GOT3 (cell line): ENCODE results near the gene PSD4.

Source experiments
- DNase-seq: peaks from one replicate; lab custom pipeline; 2025; ENCODE audit warnings: mixed read lengths; lab: John Stamatoyannopoulos, UW

PSD4 gene

DNA sequence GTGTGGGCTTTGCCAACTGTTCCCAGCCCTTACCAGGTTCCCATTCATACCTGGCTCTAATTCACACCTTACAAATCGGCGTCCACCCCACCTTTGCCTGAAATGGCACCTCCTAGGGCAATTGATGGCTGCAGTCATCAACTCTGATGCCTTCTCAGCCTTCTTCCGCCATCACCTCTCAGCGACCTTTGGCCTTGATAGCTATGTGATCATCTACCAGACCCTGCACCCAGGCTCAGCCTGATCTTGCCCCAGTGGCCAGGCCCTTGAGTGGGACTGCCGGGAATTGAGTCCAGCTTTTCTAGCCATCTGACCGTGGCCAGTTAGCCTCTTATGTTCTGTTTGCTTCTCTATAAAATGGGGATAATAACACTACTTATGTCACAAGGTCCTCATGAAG lies 32.5 kb downstream of the PSD4 start:
- DNase-seq = no peak

DNA sequence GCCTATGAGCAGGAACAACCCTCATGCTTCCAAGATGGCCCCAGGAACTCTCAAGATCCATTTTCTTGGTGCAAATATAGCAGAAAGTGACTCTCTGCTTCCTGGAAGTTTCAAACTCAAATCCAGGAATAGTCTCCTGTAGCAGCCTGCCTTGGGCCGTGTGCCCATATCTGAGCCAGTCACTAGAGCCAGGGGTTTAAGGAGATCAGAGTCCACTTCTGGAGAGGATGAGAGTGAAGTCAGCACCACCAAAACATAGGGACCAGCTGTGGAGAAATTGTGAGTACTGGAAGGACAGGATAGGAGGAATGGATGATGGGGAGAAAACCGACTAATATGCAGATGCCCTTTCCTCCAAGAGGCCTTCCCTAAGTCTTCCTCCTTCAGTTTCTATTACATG lies 33.2 kb downstream of the PSD4 start:
- no peak for DNase-seq

- no peak for DNase-seq
Measured at GRCh38 chr2:113208396-113208795, 34.6 kb downstream of the PSD4 start.

GRCh38 chr2:113209011-113209645 lies 35.4 kb downstream of the PSD4 start:
- DNase-seq = no peak

DNA sequence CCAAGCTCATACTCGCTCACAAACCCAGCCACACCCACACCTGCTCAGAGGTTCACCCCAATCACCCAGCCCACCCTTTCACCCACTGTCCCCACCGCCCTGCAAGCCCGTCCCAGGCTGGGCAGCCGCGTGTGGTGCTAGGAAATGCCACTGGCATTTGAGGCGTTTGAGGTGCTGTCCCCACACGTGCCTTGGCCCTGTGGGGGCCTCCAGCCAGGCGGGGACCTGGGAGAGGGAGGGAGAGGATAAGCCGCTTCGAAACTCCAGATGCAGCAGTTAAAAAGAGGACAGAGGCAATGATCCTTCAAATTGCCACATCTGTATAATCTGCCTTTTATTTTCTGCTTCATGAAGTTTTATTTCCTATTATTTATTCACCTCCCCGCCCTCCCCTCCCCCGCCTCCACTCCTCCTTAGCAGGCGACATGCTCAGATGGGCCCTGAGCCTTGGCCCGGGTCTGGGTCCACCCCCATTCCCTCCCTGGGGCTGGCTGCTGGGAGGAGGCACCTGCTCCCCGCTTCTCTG lies 35.9 kb downstream of the PSD4 start:
- no peak for DNase-seq

DNA sequence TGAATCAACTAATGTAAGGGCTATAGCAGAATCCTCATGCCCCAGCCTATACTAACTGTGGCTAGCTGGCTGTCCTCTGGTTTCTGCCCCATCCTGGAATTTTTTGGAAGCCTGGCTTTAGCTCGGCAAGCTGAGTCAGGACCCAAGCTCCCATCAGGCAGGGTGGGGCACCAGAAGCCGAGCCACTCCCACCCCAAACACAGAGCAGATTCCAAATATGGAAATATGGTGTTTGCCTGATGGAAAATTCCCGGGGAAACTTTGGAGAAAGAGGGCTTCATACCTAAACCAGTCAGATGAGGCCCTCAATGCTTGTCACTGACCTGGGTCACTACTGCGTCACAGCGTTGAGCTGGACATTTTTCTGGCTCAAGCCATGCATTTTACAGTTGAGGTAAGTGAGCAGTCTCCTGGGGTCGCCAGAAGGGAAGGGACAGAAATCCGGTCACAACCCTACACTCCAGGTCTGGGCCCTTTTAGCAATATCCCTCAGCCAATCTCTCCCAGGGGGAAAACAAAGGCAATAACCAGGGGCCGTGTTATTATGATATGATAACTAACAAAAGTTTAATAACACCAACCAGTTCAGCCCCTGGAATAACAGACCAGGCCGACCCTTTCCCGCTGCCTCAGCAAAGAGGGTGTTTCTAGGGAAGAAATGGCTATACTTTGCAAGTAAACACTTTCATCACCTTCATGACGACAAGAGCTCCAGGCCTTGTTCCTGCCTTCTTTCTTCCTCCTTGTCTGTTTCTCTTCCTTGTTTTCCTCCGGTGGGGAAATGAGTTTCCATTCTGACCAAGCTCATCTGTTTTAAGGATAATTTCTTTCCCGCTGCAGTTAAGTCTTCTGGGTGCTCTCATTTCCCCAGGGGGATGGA lies 37.7 kb downstream of the PSD4 start:
- DNase-seq = no peak

GRCh38 chr2:113212245-113213060 lies 38.7 kb downstream of the PSD4 start:
- no peak for DNase-seq

DNA sequence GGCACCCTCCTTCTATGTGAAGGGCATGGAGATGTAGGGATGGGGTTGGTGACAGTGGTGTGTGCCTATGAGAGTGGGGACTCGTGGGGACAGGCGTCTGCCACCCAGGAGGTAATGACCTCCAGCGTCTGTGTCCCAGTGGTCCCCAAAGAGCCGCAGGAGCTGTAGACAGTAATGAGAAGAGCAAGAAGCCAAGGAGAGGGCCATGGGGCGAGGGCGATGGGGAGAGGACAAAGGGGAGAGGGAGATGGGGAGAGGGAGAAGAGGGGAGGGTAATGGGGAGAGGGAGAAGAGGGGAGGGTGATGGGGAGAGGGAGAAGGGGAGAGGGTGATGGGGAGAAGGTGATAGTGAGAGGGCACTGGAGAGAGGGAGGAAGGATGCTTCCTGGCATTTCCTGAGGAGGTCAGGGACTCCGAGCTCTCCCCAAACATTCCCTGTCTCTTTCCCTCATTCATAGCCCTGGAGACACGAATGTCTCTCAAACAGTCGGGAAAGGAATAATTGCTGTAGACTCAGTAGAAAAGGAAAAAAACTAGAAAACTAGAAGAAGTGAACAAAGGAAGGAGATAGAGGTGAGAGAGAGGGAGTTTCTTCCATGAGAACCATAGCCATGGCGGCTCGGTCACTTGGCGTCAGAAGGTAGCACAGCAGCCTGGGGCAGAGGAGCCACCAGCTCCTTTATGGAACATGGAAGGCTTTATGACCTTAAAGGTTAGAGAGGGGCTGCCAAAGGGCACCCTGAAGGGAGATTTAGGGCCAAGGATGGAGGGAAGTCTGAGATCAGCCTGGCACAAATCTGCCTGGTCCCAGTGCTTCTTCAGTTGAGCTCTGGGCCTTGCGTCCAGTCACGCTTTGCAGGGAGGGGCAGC lies 39.5 kb downstream of the PSD4 start:
- no peak for DNase-seq

- DNase-seq = no peak
Measured at GRCh38 chr2:113214141-113214540, 40.4 kb downstream of the PSD4 start.

DNA sequence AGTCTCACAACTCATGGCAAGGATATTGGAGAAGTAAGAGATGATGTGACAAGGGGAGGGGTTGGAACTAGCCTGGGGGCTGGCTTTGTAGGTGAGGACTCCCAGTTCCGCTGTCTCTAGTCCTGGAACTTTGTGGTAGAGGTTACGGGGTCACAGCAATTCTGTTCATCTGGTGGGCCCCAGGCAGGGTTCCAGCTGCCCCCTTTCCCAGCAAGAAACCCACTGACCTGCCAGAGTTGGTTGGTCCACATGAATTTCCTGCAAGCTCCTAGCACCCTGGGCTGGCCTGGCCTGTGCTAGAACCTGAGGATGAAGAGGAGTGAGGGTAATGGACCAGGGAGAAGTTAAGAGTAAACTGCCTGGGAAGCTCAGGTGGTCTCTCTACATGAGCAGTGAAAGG lies 41.3 kb downstream of the PSD4 start:
- no peak for DNase-seq

DNA sequence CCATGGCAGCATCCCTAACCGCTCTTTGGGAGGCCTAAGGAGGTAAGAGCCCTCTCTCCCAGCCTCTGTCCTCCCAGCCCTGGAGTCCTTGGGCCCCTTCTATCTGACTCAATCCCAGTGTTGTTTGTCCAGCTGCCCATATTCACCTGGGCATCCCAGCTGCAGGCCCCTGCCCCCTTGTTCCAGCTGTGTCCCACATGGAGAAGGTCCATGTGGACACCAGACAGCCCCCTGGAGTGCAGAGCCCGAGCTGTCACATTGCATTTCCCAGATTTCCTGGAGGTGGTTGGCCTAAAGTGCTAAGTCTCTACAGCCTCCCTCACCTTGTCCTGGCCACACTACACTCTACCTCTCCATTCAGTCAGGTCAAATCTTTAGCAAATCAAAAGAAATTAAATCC lies 42.5 kb downstream of the PSD4 start:
- DNase-seq = no peak

DNA sequence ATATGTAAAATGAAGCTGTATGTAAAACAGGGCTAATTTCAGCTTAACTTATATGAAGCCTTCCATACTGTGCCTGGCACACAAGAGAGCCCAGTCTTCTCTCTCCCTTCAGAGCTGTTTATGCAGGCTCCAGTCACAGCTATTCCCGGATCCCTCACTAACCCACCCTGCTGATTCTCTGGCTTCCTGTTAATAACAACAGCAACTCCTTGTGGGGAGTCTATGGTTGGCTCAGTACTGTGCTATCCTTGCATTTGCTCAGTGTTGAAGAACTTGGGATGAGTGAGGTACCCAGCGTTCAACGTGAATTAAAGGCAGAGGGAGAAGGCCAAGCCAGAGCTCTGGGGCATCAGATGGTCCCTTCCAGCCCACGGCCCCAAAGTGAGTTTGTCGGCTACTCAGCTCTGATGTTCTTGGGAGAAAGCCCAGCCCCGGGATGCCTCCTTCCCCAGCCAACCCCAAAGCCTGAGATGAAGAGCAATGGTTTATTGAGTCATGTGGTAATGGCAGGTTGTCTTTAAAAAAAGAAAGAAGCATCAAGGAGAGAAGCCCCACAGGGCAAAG lies 43.2 kb downstream of the PSD4 start:
- DNase-seq = no peak

DNA sequence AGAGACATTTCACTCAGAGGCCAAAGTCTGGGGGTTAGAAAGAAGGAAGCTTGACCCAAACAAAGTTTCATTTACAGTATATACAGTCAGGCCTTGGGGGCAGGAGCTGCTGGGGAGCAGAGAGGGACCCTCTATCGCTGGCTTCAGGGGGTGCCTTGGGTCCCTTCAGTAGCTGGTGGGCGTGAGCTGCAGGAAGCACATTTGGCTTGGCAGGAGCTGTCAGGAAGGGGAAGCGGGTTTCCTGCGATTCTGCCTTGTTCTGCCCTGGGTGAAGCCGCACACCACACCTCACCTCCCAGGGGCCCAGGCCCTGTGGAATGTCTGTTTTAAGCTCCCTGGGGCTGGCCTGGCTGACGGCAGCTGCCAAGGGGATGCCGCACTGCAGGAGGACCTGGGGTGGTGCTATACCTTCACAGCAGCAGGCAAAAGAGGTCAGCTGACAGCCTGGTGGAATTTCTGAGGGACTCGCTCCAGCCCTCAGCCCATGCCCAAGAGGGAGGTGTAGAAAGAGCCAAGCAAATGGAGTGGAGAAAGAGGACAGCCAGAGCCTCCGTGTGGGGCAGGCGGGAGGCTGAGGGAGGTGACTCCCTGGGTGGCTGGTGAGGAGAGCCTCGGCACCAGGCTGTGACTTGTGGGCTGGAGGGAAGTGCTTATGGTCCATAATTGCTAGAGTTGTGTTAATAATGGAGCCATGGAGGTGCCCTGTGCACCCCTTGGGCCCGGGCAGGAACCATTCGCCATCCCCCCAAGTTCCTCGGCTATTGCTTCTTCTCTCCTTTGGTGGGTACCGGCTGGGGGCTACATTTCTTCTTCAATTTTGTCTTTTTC lies 43.9 kb downstream of the PSD4 start:
- no peak for DNase-seq

GRCh38 chr2:113218283-113219091 lies 44.7 kb downstream of the PSD4 start:
- no peak for DNase-seq

GRCh38 chr2:113219092-113219441 lies 45.3 kb downstream of the PSD4 start:
- no peak for DNase-seq

DNA sequence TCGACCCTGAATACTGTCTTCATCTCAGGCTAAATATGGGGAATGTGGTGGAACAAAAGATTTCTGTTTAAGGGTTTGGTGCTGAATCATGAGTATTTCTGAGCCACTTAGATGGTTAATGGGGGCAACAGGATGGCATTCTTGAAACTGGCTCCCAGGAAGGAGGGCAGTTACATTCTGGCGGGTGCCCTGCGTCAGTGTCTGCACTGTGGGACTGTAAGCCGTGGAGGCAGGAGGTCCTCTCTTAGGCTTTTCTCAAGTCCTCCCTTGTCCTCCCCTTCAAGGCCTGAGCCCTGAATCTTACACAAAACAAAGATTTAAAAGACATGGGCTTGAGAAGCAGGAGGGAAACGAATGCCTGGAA lies 45.7 kb downstream of the PSD4 start:
- DNase-seq = no peak

DNA sequence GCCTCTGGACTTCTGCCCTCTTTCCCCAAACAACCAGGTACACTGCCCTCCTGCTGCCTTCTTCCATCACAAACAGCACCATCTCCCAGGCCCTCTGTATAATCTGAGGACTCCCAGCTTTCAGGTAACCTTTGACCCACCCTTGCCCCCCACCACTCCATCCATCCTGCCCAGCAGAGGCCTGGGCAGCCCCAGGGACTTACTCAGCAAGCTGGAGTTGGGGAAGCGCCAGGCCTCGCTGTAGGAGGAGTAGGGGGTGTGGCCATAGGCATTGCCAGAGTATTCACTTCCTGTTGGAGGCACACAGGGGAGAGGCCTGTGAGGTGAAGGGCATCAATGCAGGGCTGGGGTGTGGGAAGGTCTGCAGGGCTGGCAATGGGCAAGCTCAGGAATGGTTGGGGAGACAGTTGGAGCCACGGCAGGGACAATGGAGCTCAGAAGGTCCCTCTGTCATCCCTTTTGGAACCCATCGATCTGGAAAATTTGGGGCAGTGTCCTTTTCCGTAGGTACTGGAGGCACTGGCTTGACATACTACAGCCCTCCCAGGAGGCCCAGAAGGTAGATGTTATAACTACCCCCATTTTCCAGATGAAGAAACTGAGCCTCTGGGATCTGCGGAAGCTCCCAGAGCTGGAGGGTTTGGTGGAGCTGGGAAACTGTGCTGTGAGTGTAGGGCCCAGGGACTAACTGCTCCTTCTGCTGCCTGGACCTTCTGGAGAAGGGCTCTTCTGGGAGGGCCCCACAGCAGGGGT lies 46.3 kb downstream of the PSD4 start:
- no peak for DNase-seq

GRCh38 chr2:113220970-113221708 lies 47.4 kb downstream of the PSD4 start:
- DNase-seq = no peak
